ENCODE measurements around the gene SLC15A1.

The SLC15A1 gene

GRCh38 chr13:98752467-98753290 lies at the start of gene SLC15A1:
Gene SLC15A1, minus strand, starts transcription at chr13:98752672. Its CDS starts 74 bp downstream, at chr13:98752598.
- no peak for DNase-seq

GRCh38 chr13:98801626-98802418 lies 49.4 kb upstream of the SLC15A1 start:
- DNase-seq, result no peak

GRCh38 chr13:98800078-98800477 lies 47.6 kb upstream of the SLC15A1 start:
- no peak for DNase-seq

GRCh38 chr13:98798849-98799645 lies 46.6 kb upstream of the SLC15A1 start:
- no peak for DNase-seq

GRCh38 chr13:98797456-98797855 lies 45.0 kb upstream of the SLC15A1 start:
- DNase-seq, result no peak

- no peak for DNase-seq
Measured at GRCh38 chr13:98796798-98797197, 44.3 kb upstream of the SLC15A1 start.

- DNase-seq, result no peak
Measured at GRCh38 chr13:98796191-98796590, 43.7 kb upstream of the SLC15A1 start.

- DNase-seq, result no peak
Measured at GRCh38 chr13:98795220-98795619, 42.7 kb upstream of the SLC15A1 start.

- no peak for DNase-seq
Measured at GRCh38 chr13:98794498-98794897, 42.0 kb upstream of the SLC15A1 start.

GRCh38 chr13:98792785-98793495 lies 40.5 kb upstream of the SLC15A1 start:
- DNase-seq, result no peak

- DNase-seq, result no peak
Measured at GRCh38 chr13:98792321-98792720, 39.8 kb upstream of the SLC15A1 start.

- no peak for DNase-seq
Measured at GRCh38 chr13:98791611-98792010, 39.1 kb upstream of the SLC15A1 start.

- no peak for DNase-seq
Measured at GRCh38 chr13:98787996-98788395, 35.5 kb upstream of the SLC15A1 start.

GRCh38 chr13:98787173-98787572 lies 34.7 kb upstream of the SLC15A1 start:
- no peak for DNase-seq

- no peak for DNase-seq
Measured at GRCh38 chr13:98786023-98786422, 33.6 kb upstream of the SLC15A1 start.

- no peak for DNase-seq
Measured at GRCh38 chr13:98785405-98785804, 32.9 kb upstream of the SLC15A1 start.

GRCh38 chr13:98784666-98785065 lies 32.2 kb upstream of the SLC15A1 start:
- no peak for DNase-seq

- no peak for DNase-seq
Measured at GRCh38 chr13:98783856-98784478, 31.5 kb upstream of the SLC15A1 start.

GRCh38 chr13:98782654-98783053 lies 30.2 kb upstream of the SLC15A1 start:
- DNase-seq, result no peak

- no peak for DNase-seq
Measured at GRCh38 chr13:98781905-98782304, 29.4 kb upstream of the SLC15A1 start.

GRCh38 chr13:98781470-98781869 lies 29.0 kb upstream of the SLC15A1 start:
- no peak for DNase-seq

GRCh38 chr13:98781045-98781444 lies 28.6 kb upstream of the SLC15A1 start:
- DNase-seq, result no peak

Measured in CD4-positive, alpha-beta T cell treated with Interleukin-21 for 1 hour (primary cell).